IPS DF 4.7 (cell line): ENCODE results near the gene PRDM16.

Experiments used
- DNase-seq: peaks from one replicate; pipeline ENCODE4 v3.0.0-alpha.2; 2013; ENCODE audit warnings: low spot score; ENCODE audit errors: extremely low read depth

The PRDM16 gene

DNA sequence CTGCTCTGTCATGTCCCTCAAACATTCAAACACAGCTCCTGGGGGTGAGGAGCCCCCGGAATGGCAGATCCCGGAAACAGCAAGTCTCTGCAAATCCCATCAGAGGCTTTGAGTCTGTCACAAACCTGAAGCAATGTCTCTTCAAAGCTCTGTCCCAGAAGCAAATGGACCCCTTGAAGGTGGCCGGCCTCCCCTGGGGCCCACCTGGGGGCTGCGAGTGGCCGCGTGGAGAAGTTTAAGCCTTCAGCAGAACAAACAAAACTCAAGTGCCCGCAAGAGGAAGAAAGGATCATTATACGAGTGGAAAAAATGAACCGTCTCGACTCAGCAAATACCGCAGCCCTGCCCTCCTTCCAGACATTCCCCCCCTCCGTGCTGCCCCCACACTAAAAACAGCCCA, 53.3 kb downstream of the PRDM16 start:
- DNase-seq = no peak

DNA sequence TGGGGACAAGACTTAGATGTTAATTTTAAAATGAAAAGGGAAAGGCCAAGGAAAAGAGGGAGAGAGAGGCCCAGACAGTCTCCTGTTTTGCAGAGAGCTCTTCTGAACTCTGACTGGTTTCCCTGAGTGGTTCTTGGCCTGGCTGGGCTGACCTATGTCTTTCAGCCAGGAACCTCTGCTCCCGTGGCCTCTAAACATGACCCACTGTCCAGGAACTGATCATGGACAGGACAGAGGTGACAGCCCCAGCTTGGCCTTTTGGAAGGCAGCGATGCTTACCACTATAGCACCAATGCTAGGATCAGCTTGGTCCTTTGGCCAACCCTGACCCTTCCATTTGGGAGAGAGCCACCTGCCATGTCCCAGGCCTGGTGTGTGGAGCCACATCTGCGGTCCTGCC, 55.2 kb downstream of the PRDM16 start:
- DNase-seq = no peak

- DNase-seq = no peak
Measured at GRCh38 chr1:3125078-3125477, 56.1 kb downstream of the PRDM16 start.

DNA sequence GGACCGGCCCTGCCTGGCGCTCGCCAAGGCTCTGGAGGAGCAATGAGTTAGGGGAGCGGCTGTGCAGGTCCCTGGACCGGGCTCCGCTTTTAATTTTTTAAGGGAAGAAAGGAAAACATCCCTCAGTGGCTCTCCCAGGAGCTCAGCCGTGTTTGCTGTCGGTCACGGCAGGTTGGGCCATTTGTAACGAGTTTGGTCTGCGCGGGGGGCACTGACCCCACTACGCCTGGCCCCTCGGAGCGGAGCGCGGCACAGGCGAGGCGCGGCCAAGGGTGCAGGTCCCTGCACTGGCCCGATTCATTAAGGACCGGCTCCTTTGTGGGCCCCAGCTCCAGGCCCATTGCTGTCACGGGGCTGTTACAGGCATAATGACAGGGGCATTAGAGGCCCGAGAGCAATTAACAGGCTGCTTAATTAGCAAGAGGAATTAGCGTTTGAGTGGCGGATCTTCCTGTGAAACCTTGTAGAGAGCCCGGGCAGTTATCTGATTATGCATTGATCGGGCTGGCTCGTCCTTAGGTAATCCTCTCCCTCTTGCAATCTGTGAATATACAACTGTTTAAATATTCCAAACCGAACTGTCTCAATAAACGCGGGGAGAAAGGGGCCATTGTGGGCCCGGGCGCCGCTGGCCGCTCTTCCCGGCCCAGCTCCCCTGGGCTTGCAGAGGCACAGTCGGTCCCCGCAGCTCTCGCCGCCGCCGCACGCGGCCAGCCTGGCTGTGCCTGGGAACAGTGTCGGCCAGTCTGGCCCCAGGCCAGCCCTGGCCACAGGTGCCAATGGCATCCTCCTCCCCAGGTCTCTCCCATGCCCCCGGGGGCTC, 56.8 kb downstream of the PRDM16 start:
- DNase-seq = no peak

GRCh38 chr1:3126756-3127678, 58.0 kb downstream of the PRDM16 start:
- DNase-seq = no peak

- no peak for DNase-seq
Measured at GRCh38 chr1:3127738-3128137, 58.7 kb downstream of the PRDM16 start.

DNA sequence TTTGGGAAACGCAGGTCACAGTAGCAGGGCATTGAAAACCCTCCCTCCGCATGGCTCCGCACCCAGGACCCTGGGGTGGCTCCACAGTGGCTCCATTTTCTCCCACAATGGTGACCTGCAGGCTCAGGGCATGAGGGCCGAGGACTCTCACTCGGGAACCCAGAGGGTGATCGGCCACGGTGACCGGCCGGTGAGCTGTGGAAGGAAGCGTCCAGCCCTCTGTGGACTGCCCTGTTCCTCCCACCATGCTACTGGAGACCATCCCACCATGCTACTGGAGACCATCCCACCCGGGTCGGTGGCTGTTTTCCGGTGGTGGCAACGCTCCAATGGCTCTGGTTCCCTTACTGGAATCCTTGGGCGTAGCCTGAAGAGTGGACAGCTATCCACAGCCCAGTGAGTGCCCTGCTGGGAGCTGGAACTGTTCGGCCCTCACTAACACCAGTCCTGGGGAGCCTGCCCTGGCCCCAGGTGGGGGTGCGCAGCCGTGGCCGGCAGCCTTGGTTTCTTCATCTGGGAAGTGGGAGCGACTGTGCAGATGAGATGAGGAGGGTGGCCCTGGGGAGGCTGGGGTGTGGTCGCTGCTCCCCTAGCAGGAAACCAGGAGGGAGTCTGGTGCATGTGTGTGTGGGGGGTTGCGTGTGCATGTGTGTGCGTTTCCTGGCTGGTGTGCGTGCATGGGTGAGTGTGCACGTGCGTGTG, 59.6 kb downstream of the PRDM16 start:
- DNase-seq = no peak

DNA sequence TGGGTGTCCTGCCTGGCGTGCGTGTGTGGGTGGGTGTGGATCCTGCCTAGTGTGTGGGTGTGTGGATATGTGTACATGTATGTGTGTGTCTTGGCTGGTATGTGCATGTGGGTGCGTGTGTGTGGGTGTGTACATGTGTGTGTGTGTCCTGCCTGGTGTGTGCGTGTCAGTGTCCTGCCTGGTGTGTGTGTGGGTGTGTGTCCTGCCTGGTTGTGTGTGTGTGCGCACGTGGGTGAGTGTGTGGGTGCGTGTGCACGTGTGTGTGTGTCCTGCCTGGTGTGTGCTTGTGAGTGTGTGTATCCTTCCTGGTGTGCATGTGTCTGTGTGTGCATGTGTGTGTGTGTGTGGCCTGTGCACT, 60.1 kb downstream of the PRDM16 start:
- DNase-seq = no peak

- no peak for DNase-seq
Measured at GRCh38 chr1:3130268-3130667, 61.3 kb downstream of the PRDM16 start.

- no peak for DNase-seq
Measured at GRCh38 chr1:3132660-3133059, 63.7 kb downstream of the PRDM16 start.

DNA sequence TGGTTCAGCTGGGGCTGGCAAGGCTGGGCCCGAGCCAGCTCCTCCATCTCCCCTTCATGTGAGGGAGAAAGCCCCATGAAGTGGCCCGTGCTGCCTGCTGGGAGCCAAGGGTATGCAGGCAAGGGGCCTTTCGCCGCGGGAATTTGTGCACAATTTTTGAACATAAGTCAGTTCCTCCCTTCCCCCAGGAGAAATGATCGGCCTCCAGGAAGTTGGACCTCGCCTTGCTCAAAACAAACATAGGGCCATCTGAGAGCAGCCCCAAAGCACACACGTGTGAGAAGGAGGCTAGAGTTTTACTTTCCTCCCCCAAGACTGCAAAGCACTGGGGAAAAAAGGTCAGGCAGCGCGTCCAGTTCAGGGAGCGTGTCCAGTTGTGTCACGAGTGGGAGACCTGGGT, 64.7 kb downstream of the PRDM16 start:
- DNase-seq = no peak

- DNase-seq = no peak
Measured at GRCh38 chr1:3134381-3135072, 65.5 kb downstream of the PRDM16 start.

- no peak for DNase-seq
Measured at GRCh38 chr1:3135073-3135702, 66.2 kb downstream of the PRDM16 start.

GRCh38 chr1:3135744-3136455, 66.9 kb downstream of the PRDM16 start:
- DNase-seq = no peak

DNA sequence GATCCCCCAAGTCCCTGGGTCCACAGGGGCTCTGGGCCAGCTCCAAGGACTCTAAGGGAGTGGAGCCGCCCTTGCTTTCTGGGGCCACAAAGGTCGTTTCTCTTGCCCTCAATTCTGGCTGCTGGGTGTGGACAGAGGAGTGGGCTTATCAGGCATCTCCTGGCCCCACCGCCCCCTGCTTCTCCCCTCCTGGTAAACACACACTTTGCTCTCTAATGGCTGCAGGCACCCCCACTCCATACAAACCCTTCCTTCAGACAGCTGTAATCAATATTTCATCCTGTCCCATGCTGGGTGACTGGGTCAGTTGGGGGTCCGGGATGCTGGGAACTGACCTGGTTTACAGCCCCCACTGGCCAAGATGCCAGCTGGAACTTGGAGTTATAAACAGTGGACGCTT, 67.5 kb downstream of the PRDM16 start:
- no peak for DNase-seq

GRCh38 chr1:3137111-3138100, 68.4 kb downstream of the PRDM16 start:
- DNase-seq = no peak

GRCh38 chr1:3138623-3139151, 69.7 kb downstream of the PRDM16 start:
- DNase-seq = no peak

GRCh38 chr1:3139451-3139852, 70.4 kb downstream of the PRDM16 start:
- DNase-seq = no peak

DNA sequence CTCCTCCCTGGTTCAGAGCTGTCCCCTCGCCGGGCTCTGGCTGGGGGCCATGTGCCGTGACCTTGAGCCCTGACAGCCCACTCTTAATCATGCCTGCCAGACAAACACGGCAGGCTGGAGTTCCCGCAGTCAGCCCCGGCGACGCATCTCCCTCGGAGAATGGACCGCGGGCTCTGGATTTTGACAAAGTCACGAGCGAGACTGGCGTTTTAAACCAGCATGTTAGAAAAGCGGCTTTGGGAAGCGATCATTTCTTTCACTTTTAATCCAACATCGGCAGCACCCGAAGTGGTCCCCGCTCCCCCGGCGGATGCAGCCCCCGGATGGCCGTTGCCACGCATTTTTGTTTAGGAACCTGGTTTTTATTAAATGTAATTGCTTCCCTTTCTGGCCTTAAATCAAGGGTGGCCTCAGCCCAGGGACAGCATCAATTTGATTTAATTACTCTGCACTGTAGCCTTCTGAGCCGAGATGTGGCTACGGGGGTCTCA, 70.9 kb downstream of the PRDM16 start:
- DNase-seq = no peak
